ENCODE data around the gene MDK. TPM values are rescaled to one million over a fixed set of nuclear protein-coding genes. Genes with fewer than 3 reads are reported as not detected.

The MDK gene
- polyA plus RNA-seq, 2 of the 4 experiments (the other 2 are of a cell fraction): 13.6 to 18.4 TPM

- CTCF ChIA-PET: interaction anchor here (0.9 to 4.8 kb wide), 4 partner anchors 11 to 103 kb away, joined by 3 to 31 read pairs (median 14); partner anchors contain the start of gene CHRM4
- POLR2A ChIA-PET: no interaction called here
- H3K4me1 ChIP-seq: no peaks in the 10 kb centered on the region
- H3K4me2 ChIP-seq: no peak overlapping the region
- no peak overlapping the region for H3K27ac ChIP-seq
- DNase-seq (ENCODE audit: low read depth in 1 of 2, low spot score in 1 of 2) (no peak), FAIRE-seq (no peak), ATAC-seq (no peak)
- TF ChIP-seq MAFK (IDR thresholded peaks at IDR 0.05; ENCODE audit: partially characterized antibody) (peak; percentile 61), ZSCAN20 (CRISPR knock-in tag; IDR thresholded peaks at IDR 0.05) (no peak), MAX (IDR thresholded peaks at IDR 0.05) (no peak)
- WGBS (ENCODE audit: missing lambda C conversion rate): 86% methylated on average over 6 of the region's 6 CpGs
- no peaks in the 10 kb centered on the region for H3K9me3 ChIP-seq
- no peak overlapping the region for H3K4me3 ChIP-seq
These were observed 21.8 kb downstream of the MDK start for GRCh38 chr11:46402957-46403902.

GRCh38 chr11:46404476-46405017 is 23.1 kb downstream of the MDK start:
- Histone ChIP-seq H3K9me3 (no peaks in the 10 kb centered on the region), H3K27ac (no peak overlapping the region), H3K4me1 (no peaks in the 10 kb centered on the region), H3K4me3 (no peak overlapping the region), H3K4me2 (no peak overlapping the region)
- TF ChIP-seq NR3C1 (IDR thresholded peaks at IDR 0.05) (no peak), MAZ (IDR thresholded peaks at IDR 0.05; ENCODE audit: borderline replicate concordance, low read depth, low read length) (no peak)
- ATAC-seq: peak in 1 of 2 experiments; percentile 16; a peak in 2 of 6 replicates
- DNase-seq (ENCODE audit: low read depth in 1 of 2, low spot score in 1 of 2): no peak
- no peak for FAIRE-seq
- POLR2A ChIA-PET: no interaction called here
- WGBS (ENCODE audit: missing lambda C conversion rate): 91% methylated on average over 5 of the region's 5 CpGs
- CTCF ChIA-PET: interaction anchor here (0.6 to 4.8 kb wide), 4 partner anchors 12 to 888 kb away, joined by 3 to 31 read pairs (median 12); partner anchors contain the start of gene CHRM4

- ChIA-PET CTCF (interaction anchor here (1.2 to 4.5 kb wide), 5 partner anchors 7 to 24 kb away, joined by 3 to 20 read pairs (median 6); partner anchors contain the start of gene CHRM4), POLR2A (interaction anchor here (0.6 kb wide), 1 partner anchor 164 kb away, joined by 3 read pairs; no protein-coding TSS in a partner anchor)
- no peaks in the 10 kb centered on the region for H3K4me1 ChIP-seq
- no peak overlapping the region for H3K4me2 ChIP-seq
- DNase-seq (ENCODE audit: low read depth in 1 of 2, low spot score in 1 of 2): no peak
- WGBS (ENCODE audit: missing lambda C conversion rate): 90% methylated on average over 10 of the region's 10 CpGs
- no peak overlapping the region for H3K27ac ChIP-seq
- no peak for FAIRE-seq
- ATAC-seq: no peak
- H3K4me3 ChIP-seq: no peak overlapping the region
- H3K9me3 ChIP-seq: no peaks in the 10 kb centered on the region
- no peak for TF ChIP-seq CBX2 (IDR thresholded peaks at IDR 0.05; ENCODE audit: borderline replicate concordance, low read depth)
- TF ChIP-seq MAX (IDR thresholded peaks at IDR 0.05): no peak
- no peak for TF ChIP-seq HOXB13 (CRISPR knock-in tag; IDR thresholded peaks at IDR 0.05; ENCODE audit: low read depth)
- no peak for TF ChIP-seq CEBPB (IDR thresholded peaks at IDR 0.05)
- no peak for TF ChIP-seq JUNB (IDR thresholded peaks at IDR 0.05)
- TF ChIP-seq EHF (CRISPR knock-in tag; IDR thresholded peaks at IDR 0.05): no peak
- TF ChIP-seq RAD21 (conservative IDR thresholded peaks at IDR 0.05 in 1 of 2, IDR thresholded peaks at IDR 0.05 in 1 of 2): no peak
- no peak for TF ChIP-seq NFE2L2 (conservative IDR thresholded peaks at IDR 0.05; ENCODE audit: low read length)
- TF ChIP-seq EHMT2 (IDR thresholded peaks at IDR 0.05; ENCODE audit: low read depth): no peak
- TF ChIP-seq TP53 (CRISPR knock-in tag; IDR thresholded peaks at IDR 0.05): no peak
- TF ChIP-seq RCOR1 (IDR thresholded peaks at IDR 0.05; ENCODE audit: low read depth, low read length): no peak
- TF ChIP-seq HOXA7 (CRISPR knock-in tag; IDR thresholded peaks at IDR 0.05): no peak
- TF ChIP-seq, protein P1, sequence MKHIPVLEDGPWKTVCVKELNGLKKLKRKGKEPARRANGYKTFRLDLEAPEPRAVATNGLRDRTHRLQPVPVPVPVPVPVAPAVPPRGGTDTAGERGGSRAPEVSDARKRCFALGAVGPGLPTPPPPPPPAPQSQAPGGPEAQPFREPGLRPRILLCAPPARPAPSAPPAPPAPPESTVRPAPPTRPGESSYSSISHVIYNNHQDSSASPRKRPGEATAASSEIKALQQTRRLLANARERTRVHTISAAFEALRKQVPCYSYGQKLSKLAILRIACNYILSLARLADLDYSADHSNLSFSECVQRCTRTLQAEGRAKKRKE (CRISPR knock-in tag; IDR thresholded peaks at IDR 0.05; ENCODE audit: low read depth): no peak
- no peak for TF ChIP-seq NPAS2 (CRISPR knock-in tag; IDR thresholded peaks at IDR 0.05; ENCODE audit: borderline replicate concordance)
- TF ChIP-seq JUN (IDR thresholded peaks at IDR 0.05): no peak
- TF ChIP-seq FOSB (CRISPR knock-in tag; IDR thresholded peaks at IDR 0.05): no peak
- no peak for TF ChIP-seq HOXB5 (CRISPR knock-in tag; IDR thresholded peaks at IDR 0.05)
- TF ChIP-seq ZSCAN20 (CRISPR knock-in tag; IDR thresholded peaks at IDR 0.05): no peak
- TF ChIP-seq CBX8 (IDR thresholded peaks at IDR 0.05): no peak
- TF ChIP-seq, protein P2, sequence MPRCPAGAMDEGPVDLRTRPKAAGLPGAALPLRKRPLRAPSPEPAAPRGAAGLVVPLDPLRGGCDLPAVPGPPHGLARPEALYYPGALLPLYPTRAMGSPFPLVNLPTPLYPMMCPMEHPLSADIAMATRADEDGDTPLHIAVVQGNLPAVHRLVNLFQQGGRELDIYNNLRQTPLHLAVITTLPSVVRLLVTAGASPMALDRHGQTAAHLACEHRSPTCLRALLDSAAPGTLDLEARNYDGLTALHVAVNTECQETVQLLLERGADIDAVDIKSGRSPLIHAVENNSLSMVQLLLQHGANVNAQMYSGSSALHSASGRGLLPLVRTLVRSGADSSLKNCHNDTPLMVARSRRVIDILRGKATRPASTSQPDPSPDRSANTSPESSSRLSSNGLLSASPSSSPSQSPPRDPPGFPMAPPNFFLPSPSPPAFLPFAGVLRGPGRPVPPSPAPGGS (IDR thresholded peaks at IDR 0.05): no peak
These were observed 26.2 kb downstream of the MDK start for GRCh38 chr11:46407635-46408034.

All from A549 (cell line).